Activated T-cell treated with anti-CD3 and anti-CD28 coated beads, Interleukin-2, amount 50 U/mL, for 1 hour (primary cell): Measurements from ENCODE around the gene PRSS35.
"Not testable (repeated sequence)": the region's sequence is repeated elsewhere in the genome, so short reads cannot be mapped to it uniquely, and the experiment has no call there.

ENCODE experiments used
- DNase-seq: peaks from one replicate; pipeline ENCODE4 v3.0.0-alpha.2; 2020

Gene PRSS35

GRCh38 chr6:83518816-83519480 lies 6.6 kb downstream of the PRSS35 start:
- no peak for DNase-seq

GRCh38 chr6:83536034-83536646 lies 23.8 kb downstream of the PRSS35 start:
- DNase-seq = peak; percentile 19

- no peak for DNase-seq
Measured at GRCh38 chr6:83536647-83537589, 24.6 kb downstream of the PRSS35 start.

- no peak for DNase-seq
Measured at GRCh38 chr6:83539678-83540077, 27.3 kb downstream of the PRSS35 start.

- no peak for DNase-seq
Measured at GRCh38 chr6:83546636-83547035, 34.3 kb downstream of the PRSS35 start.

- not testable (repeated sequence) for DNase-seq
Measured at GRCh38 chr6:83550482-83550881, 38.1 kb downstream of the PRSS35 start.

- DNase-seq = not testable (repeated sequence)
Measured at GRCh38 chr6:83551748-83552147, 39.4 kb downstream of the PRSS35 start.

GRCh38 chr6:83556871-83557270 lies 44.5 kb downstream of the PRSS35 start:
- no peak for DNase-seq

GRCh38 chr6:83558975-83559374 lies 46.6 kb downstream of the PRSS35 start:
- DNase-seq = no peak

GRCh38 chr6:83571663-83572185 lies 59.4 kb downstream of the PRSS35 start:
- DNase-seq = not testable (repeated sequence)

- no peak for DNase-seq
Measured at GRCh38 chr6:83574783-83575182, 62.4 kb downstream of the PRSS35 start.
